Liver (tissue), 9 donors: Measurements from ENCODE around the gene ZBTB18. TPM values are rescaled to one million over a fixed set of nuclear protein-coding genes. Genes with fewer than 3 reads are reported as not detected.

Experiments used
- DNase-seq: peaks from one replicate; pipeline ENCODE4 v3.0.0-alpha.2; 2017; ENCODE audit warnings: low spot score
- H3K27ac ChIP-seq, 2 donors: one replicate each; pipeline ENCODE4 v1.7.0; 2013; ENCODE audit warnings: inconsistent platforms in 2 of 2, low read length in 2 of 2, control low read depth in 1 of 2, low read depth in 1 of 2, mild to moderate bottlenecking in 1 of 2
- H3K27me3 ChIP-seq, 4 donors: one replicate each; pipeline versions ENCODE4 v1.6.1 to v1.7.0; 2013; ENCODE audit warnings: low read length in 3 of 4, inconsistent platforms in 1 of 4, mild to moderate bottlenecking in 1 of 4, moderate library complexity in 1 of 4; ENCODE audit not compliant: control insufficient read depth in 4 of 4, insufficient read depth in 4 of 4
- H3K36me3 ChIP-seq, 4 donors: one replicate each; pipeline versions ENCODE4 v1.6.1 to v1.7.0; 2013; ENCODE audit warnings: low read length in 3 of 4, mild to moderate bottlenecking in 3 of 4, low read depth in 1 of 4, moderate library complexity in 1 of 4; ENCODE audit not compliant: control insufficient read depth in 4 of 4, insufficient read depth in 3 of 4
- H3K4me1 ChIP-seq, 4 donors: one replicate each; pipeline versions ENCODE4 v1.6.1 to v1.7.0; 2013; ENCODE audit warnings: low read length in 3 of 4, mild to moderate bottlenecking in 3 of 4, moderate library complexity in 1 of 4; ENCODE audit not compliant: control insufficient read depth in 4 of 4, insufficient read depth in 4 of 4
- H3K4me3 ChIP-seq, 3 donors: one replicate each; pipeline versions ENCODE4 v1.6.1 to v1.7.0; 2013; ENCODE audit warnings: low read length in 3 of 3, control low read depth in 1 of 3, low read depth in 1 of 3, mild to moderate bottlenecking in 1 of 3
- H3K9ac ChIP-seq, 2 donors: one replicate each; pipeline ENCODE4 v1.7.0; 2013; ENCODE audit warnings: low read length in 2 of 2, mild to moderate bottlenecking in 2 of 2, moderate library complexity in 2 of 2, control low read depth in 1 of 2, low read depth in 1 of 2
- H3K9me3 ChIP-seq, 4 donors: one replicate each; pipeline versions ENCODE4 v1.6.1 to v1.7.0; 2013; ENCODE audit warnings: low read length in 3 of 4; ENCODE audit not compliant: control insufficient read depth in 4 of 4
- ATF3 ChIP-seq: IDR thresholded peaks from 2 replicates; pipeline ENCODE4 v1.6.1; 2016; ENCODE audit warnings: antibody characterized with exemption
- FOXA1 ChIP-seq: IDR thresholded peaks from 2 replicates; pipeline ENCODE4 v1.6.1; 2016; ENCODE audit warnings: antibody characterized with exemption
- FOXA2 ChIP-seq: IDR thresholded peaks from 2 replicates; pipeline ENCODE4 v1.6.1; 2016; ENCODE audit warnings: antibody characterized with exemption
- GABPA ChIP-seq, 2 donors: IDR thresholded peaks in 1 of 2; conservative IDR thresholded peaks in 1 of 2; 2 replicates each; pipeline ENCODE4 v1.6.1; 2016; ENCODE audit warnings: antibody characterized with exemption in 2 of 2, mild to moderate bottlenecking in 1 of 2, moderate library complexity in 1 of 2
- HNF4A ChIP-seq, 2 donors: conservative IDR thresholded peaks; 2 replicates each; pipeline ENCODE4 v1.6.1; 2016; ENCODE audit warnings: antibody characterized with exemption in 2 of 2, mild to moderate bottlenecking in 2 of 2
- JUND ChIP-seq, 2 donors: IDR thresholded peaks; 2 replicates each; pipeline ENCODE4 v1.6.1; 2016; ENCODE audit warnings: antibody characterized with exemption in 2 of 2
- MAX ChIP-seq: IDR thresholded peaks from 2 replicates; pipeline ENCODE4 v1.6.1; 2016; ENCODE audit warnings: antibody characterized with exemption
- NR2F2 ChIP-seq: IDR thresholded peaks from 2 replicates; pipeline ENCODE4 v1.6.1; 2016; ENCODE audit warnings: antibody characterized with exemption
- RAD21 ChIP-seq, 2 donors: IDR thresholded peaks; 2 replicates each; pipeline ENCODE4 v1.6.1; 2016; ENCODE audit warnings: antibody characterized with exemption in 2 of 2, mild to moderate bottlenecking in 2 of 2
- SP1 ChIP-seq: IDR thresholded peaks from 2 replicates; pipeline ENCODE4 v1.6.1; 2018; ENCODE audit warnings: antibody characterized with exemption, mild to moderate bottlenecking
- TAF1 ChIP-seq: conservative IDR thresholded peaks from 2 replicates; pipeline ENCODE4 v1.6.1; 2016; ENCODE audit warnings: antibody characterized with exemption, mild to moderate bottlenecking
- YY1 ChIP-seq: IDR thresholded peaks from 2 replicates; pipeline ENCODE4 v1.6.1; 2016; ENCODE audit warnings: antibody characterized with exemption, mild to moderate bottlenecking
- WGBS: extraction: QIAGEN DNeasy Blood & Tissue Kit; methylation state at CpG from one replicate; pipeline ENCODE4 v1.1.7; 2013; 5-methylcytosine and 5-hydroxymethylcytosine counted together
- polyA plus RNA-seq, 2 donors: library from polyadenylated mRNA; stranded (reverse) in 1 of 2; unstranded in 1 of 2; fragments of 200-250 nt in 1 of 2; fragments of >200 nt in 1 of 2; fragmentation: Nextera tagmentation in 1 of 2; extraction: Ambion mirVana in 1 of 2; gene quantifications; one replicate each; pipeline versions ENCODE4 v1.2.1 to v1.2.3, GENCODE V29; 2013 to 2015
- total RNA-seq, 2 donors: library from RNA; depleted of rRNA; stranded (reverse); fragments of >200 nt; gene quantifications; one replicate each; pipeline ENCODE4 v1.2.3, GENCODE V29; 2014
- TF ChIP-seq, protein P1 (sequence below): IDR thresholded peaks from 2 replicates; pipeline ENCODE4 v1.6.1; 2016; ENCODE audit warnings: antibody characterized with exemption, mild to moderate bottlenecking
- TF ChIP-seq, protein P2 (sequence below): IDR thresholded peaks from 2 replicates; pipeline ENCODE4 v1.6.1; 2016; ENCODE audit warnings: antibody characterized with exemption
- TF ChIP-seq, protein P3 (sequence below): fragments of 150-350 bp; IDR thresholded peaks from 2 replicates; pipeline ENCODE4 v1.5.1; 2017; ENCODE audit warnings: improper control_type of control experiment, low read depth, low read length; ENCODE audit not compliant: missing input control
- donor health status: healthy.
- donor health status: healthy.
- donor health status: healthy.
- donor health status: healthy.
- donor health status: healthy.

Gene ZBTB18
- total and polyA plus RNA-seq, 4 donors, result 1.2 to 18.3 (median 5.7) TPM

- H3K9ac ChIP-seq, result no peak overlapping the region
Measured at GRCh38 chr1:244104309-244105060, 53.4 kb downstream of the ZBTB18 start.

GRCh38 chr1:244106176-244106575 is 55.1 kb downstream of the ZBTB18 start:
- DNase-seq, result no peak
- no peak overlapping the region for H3K9ac ChIP-seq
- H3K27ac ChIP-seq, result no peak overlapping the region
- H3K36me3 ChIP-seq, result no peaks in the 10 kb centered on the region
- 91% methylated on average over 3 of the region's 3 CpGs for WGBS
- H3K27me3 ChIP-seq, result no peaks in the 10 kb centered on the region
- H3K4me3 ChIP-seq, result no peak overlapping the region
- H3K4me1 ChIP-seq, result peaks cover 2 to 17% (median 13%) of the 10 kb centered on the region in 4 donors
- TF ChIP-seq FOXA2 (no peak), JUND (IDR thresholded peaks at IDR 0.05) (no peak), ATF3 (no peak), YY1 (no peak), HNF4A (conservative IDR thresholded peaks at IDR 0.05) (no peak), SP1 (no peak), FOXA1 (no peak), TAF1 (no peak), NR2F2 (no peak), RAD21 (IDR thresholded peaks at IDR 0.05) (no peak), GABPA (IDR thresholded peaks at IDR 0.05 in 1 of 2, conservative IDR thresholded peaks at IDR 0.05 in 1 of 2) (no peak), MAX (no peak)
- TF ChIP-seq, protein P1, sequence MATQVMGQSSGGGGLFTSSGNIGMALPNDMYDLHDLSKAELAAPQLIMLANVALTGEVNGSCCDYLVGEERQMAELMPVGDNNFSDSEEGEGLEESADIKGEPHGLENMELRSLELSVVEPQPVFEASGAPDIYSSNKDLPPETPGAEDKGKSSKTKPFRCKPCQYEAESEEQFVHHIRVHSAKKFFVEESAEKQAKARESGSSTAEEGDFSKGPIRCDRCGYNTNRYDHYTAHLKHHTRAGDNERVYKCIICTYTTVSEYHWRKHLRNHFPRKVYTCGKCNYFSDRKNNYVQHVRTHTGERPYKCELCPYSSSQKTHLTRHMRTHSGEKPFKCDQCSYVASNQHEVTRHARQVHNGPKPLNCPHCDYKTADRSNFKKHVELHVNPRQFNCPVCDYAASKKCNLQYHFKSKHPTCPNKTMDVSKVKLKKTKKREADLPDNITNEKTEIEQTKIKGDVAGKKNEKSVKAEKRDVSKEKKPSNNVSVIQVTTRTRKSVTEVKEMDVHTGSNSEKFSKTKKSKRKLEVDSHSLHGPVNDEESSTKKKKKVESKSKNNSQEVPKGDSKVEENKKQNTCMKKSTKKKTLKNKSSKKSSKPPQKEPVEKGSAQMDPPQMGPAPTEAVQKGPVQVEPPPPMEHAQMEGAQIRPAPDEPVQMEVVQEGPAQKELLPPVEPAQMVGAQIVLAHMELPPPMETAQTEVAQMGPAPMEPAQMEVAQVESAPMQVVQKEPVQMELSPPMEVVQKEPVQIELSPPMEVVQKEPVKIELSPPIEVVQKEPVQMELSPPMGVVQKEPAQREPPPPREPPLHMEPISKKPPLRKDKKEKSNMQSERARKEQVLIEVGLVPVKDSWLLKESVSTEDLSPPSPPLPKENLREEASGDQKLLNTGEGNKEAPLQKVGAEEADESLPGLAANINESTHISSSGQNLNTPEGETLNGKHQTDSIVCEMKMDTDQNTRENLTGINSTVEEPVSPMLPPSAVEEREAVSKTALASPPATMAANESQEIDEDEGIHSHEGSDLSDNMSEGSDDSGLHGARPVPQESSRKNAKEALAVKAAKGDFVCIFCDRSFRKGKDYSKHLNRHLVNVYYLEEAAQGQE, result no peak
- TF ChIP-seq, protein P2, sequence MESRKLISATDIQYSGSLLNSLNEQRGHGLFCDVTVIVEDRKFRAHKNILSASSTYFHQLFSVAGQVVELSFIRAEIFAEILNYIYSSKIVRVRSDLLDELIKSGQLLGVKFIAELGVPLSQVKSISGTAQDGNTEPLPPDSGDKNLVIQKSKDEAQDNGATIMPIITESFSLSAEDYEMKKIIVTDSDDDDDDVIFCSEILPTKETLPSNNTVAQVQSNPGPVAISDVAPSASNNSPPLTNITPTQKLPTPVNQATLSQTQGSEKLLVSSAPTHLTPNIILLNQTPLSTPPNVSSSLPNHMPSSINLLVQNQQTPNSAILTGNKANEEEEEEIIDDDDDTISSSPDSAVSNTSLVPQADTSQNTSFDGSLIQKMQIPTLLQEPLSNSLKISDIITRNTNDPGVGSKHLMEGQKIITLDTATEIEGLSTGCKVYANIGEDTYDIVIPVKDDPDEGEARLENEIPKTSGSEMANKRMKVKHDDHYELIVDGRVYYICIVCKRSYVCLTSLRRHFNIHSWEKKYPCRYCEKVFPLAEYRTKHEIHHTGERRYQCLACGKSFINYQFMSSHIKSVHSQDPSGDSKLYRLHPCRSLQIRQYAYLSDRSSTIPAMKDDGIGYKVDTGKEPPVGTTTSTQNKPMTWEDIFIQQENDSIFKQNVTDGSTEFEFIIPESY, result no peak
- TF ChIP-seq, protein P3, sequence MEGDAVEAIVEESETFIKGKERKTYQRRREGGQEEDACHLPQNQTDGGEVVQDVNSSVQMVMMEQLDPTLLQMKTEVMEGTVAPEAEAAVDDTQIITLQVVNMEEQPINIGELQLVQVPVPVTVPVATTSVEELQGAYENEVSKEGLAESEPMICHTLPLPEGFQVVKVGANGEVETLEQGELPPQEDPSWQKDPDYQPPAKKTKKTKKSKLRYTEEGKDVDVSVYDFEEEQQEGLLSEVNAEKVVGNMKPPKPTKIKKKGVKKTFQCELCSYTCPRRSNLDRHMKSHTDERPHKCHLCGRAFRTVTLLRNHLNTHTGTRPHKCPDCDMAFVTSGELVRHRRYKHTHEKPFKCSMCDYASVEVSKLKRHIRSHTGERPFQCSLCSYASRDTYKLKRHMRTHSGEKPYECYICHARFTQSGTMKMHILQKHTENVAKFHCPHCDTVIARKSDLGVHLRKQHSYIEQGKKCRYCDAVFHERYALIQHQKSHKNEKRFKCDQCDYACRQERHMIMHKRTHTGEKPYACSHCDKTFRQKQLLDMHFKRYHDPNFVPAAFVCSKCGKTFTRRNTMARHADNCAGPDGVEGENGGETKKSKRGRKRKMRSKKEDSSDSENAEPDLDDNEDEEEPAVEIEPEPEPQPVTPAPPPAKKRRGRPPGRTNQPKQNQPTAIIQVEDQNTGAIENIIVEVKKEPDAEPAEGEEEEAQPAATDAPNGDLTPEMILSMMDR, result no peak
- H3K9me3 ChIP-seq, result no peaks in the 10 kb centered on the region

More at GRCh38 chr1:244104309-244105060, 53.4 kb downstream of the ZBTB18 start:
- no peak for DNase-seq
- TF ChIP-seq FOXA1 (no peak), MAX (no peak), HNF4A (conservative IDR thresholded peaks at IDR 0.05) (peak; percentile 29 to 57)
- TF ChIP-seq, protein P1, result no peak
- Histone ChIP-seq H3K36me3 (no peaks in the 10 kb centered on the region), H3K4me1 (peaks cover 2 to 17% (median 13%) of the 10 kb centered on the region in 4 donors), H3K27me3 (no peaks in the 10 kb centered on the region), H3K4me3 (no peak overlapping the region), H3K9me3 (peaks cover 0 to under 1% (median 0%) of the 10 kb centered on the region in 4 donors), H3K27ac (no peak overlapping the region)
- 68% methylated on average over 10 of the region's 10 CpGs for WGBS
